Prostate gland (tissue), 2 donors: Measurements from ENCODE around the gene OR2T34. TPM values are rescaled to one million over a fixed set of nuclear protein-coding genes. Genes with fewer than 3 reads are reported as not detected.
"Not testable (repeated sequence)": the region's sequence is repeated elsewhere in the genome, so short reads cannot be mapped to it uniquely, and the experiment has no call there.

Experiments
- DNase-seq: peaks from one replicate; pipeline ENCODE4 v3.0.0-alpha.2; 2019; ENCODE audit warnings: low spot score
- H3K27ac ChIP-seq, 2 donors: fragments of 200-600 bp; sonication (generic); 2 replicates each; pipeline ENCODE4 v1.5.1; 2017 to 2019
- H3K27me3 ChIP-seq: fragments of 200-600 bp; sonication (generic); replicated peaks from 2 replicates; pipeline ENCODE4 v1.5.1; 2019; ENCODE audit not compliant: insufficient read depth
- H3K36me3 ChIP-seq, 2 donors: fragments of 200-600 bp; sonication (generic); 1 replicate in 1 of 2; 2 replicates in 1 of 2; pipeline versions ENCODE4 v1.5.1 to v1.8.1; 2017 to 2019
- H3K4me1 ChIP-seq: fragments of 200-600 bp; sonication (generic); replicated peaks from 2 replicates; pipeline ENCODE4 v1.5.1; 2019
- H3K4me3 ChIP-seq, 2 donors: fragments of 200-600 bp; sonication (generic); 2 replicates each; pipeline ENCODE4 v1.5.1; 2017 to 2019
- H3K9me3 ChIP-seq: fragments of 200-600 bp; sonication (generic); 2 replicates; pipeline ENCODE4 v1.5.1; 2017
- intact Hi-C: fragments of 100-400 bp; cut with DNase I; formaldehyde crosslinking; loops from one replicate; pipeline ENCODE4 v1.14.2; 2022
- small RNA-seq, 2 donors: library from RNA; depleted of rRNA; stranded (forward); fragments of <200 nt; gene quantifications; one replicate each; pipeline ENCODE3, GENCODE V24; 2016
- total RNA-seq, 2 donors: library from RNA; depleted of rRNA; stranded (reverse); fragments of >200 nt; gene quantifications; one replicate each; pipeline ENCODE4 v1.1.0, GENCODE V29; 2016

The OR2T34 gene
- total RNA-seq, 2 donors from 2014 or later: not detected

DNA sequence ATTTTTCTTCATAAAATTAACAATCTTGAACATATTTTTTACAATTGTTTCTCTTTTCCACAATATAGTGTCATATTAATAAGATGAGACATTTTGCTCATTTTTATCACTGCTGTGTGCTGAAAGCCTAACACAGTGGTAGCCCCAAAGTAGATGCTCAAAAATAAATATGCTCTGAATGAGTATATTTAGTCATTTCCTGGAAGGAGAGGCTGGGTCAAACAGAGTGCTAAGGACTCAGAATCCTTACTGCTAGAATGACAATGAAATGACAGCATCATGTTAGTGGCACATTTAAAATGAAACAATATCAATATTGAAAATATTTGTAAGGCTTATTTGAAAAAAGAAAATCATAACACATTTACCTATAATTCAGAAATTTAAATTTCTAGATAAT is 37.1 kb downstream of the OR2T34 start:
- H3K9me3 ChIP-seq, H3K4me3 ChIP-seq, H3K27me3 ChIP-seq, intact Hi-C loops, DNase-seq, H3K36me3 ChIP-seq, H3K27ac ChIP-seq, H3K4me1 ChIP-seq: not testable (repeated sequence)

Small RNA genes within 50 kb of the gene (small RNA-seq; reads per million reads assigned to genes)
- gene RF00019: 0 reads per million in 2 donors

Other genes starting within 250 kb of the OR2T34 start
- under 1 TPM in 1 of 2 donors, not detected in 1; 0.68 TPM for gene OR14C36, start 226.0 kb downstream of the OR2T34 start, total RNA-seq
- not detected for gene OR2T4, start 213.1 kb downstream of the OR2T34 start, total RNA-seq
- gene OR2T6, start 199.0 kb downstream of the OR2T34 start, total RNA-seq: under 1 TPM in 1 of 2 donors, not detected in 1; 0.11 TPM
- gene OR2T1, start 171.7 kb downstream of the OR2T34 start, total RNA-seq: not detected
- not detected for gene OR2T2, start 129.1 kb downstream of the OR2T34 start, total RNA-seq
- 1 to 10 TPM in 1 of 2 donors, not detected in 1; 1.5 TPM for gene OR2T3, start 101.4 kb downstream of the OR2T34 start, total RNA-seq
- not detected for gene OR2T5, start 86.2 kb downstream of the OR2T34 start, total RNA-seq
- under 1 TPM in 1 of 2 donors, not detected in 1; 0.34 TPM for gene OR2G6, start 66.7 kb downstream of the OR2T34 start, total RNA-seq
- not detected for gene OR2T29, start 12.0 kb downstream of the OR2T34 start, total RNA-seq
- not detected for gene OR2T10, start 22.9 kb upstream of the OR2T34 start, total RNA-seq
- not detected for gene OR2T11, start 60.3 kb upstream of the OR2T34 start, total RNA-seq
- not detected for gene OR2T35, start 70.5 kb upstream of the OR2T34 start, total RNA-seq
- gene OR2T27, start 80.8 kb upstream of the OR2T34 start, total RNA-seq: not detected
- gene OR14I1, start 128.0 kb upstream of the OR2T34 start, total RNA-seq: not detected
- not detected for gene LYPD8, start 181.0 kb upstream of the OR2T34 start, total RNA-seq